CD4-positive, alpha-beta T cell treated with Interleukin-6 for 4 hours (primary cell): ENCODE data around the gene PTPRN2.

Experiments
- DNase-seq: peaks from one replicate; pipeline ENCODE4 v3.0.0-alpha.2; 2020; ENCODE audit warnings: mixed read lengths

The PTPRN2 gene

DNA sequence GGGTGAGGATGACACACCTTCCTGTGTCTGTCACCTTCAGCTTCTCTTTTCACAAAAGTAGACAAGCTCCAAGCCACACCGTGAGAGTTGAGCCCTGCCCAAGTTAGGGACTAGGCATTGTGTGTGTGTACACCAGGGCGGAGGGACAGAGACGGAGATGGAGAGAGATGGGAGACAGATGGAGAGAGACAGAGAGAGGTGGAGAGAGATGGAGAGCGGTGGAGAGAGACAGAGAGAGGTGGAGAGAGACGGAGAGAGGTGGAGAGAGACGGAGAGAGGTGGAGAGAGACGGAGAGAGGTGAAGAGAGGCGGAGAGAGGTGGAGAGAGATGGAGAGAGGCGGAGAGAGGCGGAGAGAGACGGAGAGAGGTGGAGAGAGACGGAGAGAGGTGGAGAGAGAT is 1043.8 kb downstream of the PTPRN2 start:
- no peak for DNase-seq

DNA sequence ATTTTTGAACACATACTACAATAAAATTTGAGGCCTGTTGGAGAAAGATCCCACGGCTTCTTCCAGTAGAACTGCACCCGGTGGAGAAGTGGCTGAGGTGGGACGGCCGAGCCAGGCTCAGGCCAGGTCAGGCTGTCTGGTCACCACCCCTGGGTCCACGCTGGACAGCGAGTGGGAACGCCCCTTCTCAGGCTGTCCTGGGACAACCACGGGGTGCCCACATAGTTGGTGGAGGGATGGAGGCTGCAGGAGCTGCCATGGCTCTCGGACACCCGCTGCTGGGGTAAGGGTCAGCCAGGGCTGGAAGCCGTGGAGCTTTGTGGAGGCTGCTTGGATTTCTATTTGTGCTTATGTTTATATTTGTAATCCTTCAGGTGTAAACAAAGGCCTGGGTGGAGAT is 1044.3 kb downstream of the PTPRN2 start:
- no peak for DNase-seq

DNA sequence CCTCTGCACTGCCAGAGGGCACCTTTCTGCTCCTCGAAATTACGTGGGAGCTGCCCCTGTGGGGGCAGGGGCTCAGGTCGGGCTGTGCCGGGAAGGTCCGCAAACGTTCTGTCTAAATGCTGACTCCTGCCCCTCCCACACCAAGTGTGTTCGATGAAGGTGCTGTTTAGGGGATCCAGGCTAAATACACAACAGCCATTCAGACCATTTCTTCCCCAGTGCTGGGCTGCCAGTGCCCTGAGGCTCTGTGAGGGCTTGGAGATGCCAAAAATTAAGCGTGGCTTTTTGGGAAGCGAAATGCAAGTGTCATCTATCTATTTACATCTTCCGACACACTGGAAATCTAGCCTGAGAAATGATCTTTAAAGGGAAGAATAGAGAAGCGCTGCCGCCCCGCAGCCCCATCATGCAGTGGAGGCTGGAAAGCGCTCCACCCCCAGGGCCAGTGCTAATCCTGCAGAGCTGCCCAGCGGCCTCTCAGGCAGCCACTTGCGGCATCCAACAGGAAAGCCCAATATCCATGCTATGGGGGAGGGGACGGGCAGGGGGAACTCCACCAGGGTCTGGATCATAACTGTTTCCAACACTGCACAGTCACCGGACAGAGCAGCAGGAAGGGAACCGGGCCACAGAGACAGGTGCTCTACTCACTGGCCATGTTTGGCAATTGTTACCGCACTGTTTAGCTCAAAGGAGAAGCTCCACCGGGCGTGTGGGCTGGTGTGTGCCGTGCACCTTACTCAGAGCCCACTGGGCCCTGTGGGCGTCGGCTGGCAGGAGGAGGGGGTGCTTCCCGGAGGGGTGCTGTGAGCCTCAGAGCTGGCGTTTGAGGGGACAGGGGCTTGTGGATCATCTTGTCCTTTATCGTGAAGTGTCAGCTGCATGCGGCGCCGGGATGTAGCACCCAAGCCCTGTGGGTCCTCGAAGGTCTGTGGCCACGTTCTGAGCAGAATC is 1045.3 kb downstream of the PTPRN2 start:
- no peak for DNase-seq

DNA sequence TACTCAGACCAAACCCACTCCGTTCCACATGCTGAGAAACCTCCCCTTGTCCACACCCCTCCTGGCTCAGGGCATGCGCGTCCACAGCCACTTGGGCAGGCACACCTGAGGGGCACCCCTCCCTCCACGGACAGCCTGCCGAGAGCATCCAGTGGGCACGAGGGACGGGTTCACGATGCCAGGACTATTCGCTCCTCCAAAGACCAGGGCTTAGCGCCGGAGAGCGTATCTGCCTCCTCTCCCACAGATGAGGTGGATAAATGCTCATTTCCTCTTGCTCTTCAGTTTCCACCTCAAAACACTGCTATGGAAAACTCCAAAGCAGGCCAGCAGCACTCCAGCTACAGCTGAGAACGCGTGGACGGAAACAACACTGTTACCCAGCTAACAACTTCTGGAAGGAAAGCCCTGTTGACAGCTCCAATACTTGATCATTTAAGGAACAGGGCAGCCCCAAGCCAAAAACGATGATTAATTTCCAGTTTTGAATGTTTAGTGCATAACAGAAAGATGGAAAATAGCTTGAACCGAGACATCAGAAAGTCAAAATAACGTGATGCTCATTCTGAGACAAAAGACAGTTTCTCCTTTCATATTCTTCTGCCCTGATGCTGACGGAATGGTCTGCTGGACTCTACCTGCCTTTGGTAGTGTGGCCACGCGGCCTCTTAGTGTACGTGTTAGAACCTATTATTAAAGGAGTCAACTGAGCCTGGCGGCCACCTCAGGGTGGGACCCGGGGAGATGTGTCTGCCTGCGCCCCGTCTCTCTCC is 1046.1 kb downstream of the PTPRN2 start:
- DNase-seq: no peak

DNA sequence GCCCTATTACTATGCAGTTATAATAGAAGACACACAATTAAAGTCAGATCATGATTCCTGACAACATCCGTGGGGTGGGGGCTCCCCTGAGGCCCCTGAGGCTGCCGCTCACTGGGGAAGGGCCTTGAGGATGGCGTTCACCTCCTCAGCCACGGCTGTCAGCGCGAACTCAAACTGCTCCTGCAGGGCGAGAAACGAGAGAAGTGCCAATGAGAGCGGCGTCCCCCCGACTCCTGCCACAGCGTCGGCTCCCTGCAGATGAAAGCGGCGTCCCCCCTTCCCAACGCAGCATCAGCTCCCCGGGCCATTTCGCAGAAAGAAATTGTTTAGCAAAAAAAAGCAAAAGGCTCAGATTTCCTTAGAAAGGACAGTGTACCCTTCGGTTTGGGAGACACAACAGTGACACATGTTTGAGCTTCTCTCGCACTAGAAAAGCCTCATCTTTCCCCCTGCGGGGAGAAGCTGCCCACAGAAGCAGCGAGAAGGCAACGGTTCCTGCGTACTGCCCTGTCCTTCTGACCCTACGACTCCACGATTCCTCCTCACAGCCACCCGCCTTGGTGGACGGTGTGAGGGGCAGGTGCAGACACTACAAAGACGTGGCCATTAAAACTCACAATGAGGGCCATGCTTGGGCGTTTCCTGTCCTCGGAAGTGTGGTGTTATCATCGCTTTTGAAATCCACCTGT is 1046.9 kb downstream of the PTPRN2 start:
- DNase-seq: no peak

DNA sequence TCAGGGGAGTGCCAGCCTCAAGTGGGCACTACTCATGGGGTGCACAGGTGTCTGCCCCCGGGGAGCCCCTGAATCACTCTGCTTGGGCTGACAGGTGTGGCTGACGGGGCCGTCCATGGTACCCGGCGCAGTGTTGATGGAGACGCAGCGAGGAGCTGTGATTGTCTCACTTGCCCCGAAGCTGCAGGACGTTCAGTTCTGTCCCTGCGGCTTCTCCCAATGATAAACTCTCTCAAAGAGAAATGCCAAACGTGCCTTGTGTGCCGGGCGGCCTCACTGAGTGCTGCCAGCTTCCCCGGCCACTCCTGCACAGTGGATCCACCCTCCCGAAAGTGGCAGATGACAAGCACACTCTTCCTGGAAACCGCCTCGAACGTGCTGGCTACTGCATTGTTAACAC is 1047.6 kb downstream of the PTPRN2 start:
- no peak for DNase-seq

DNA sequence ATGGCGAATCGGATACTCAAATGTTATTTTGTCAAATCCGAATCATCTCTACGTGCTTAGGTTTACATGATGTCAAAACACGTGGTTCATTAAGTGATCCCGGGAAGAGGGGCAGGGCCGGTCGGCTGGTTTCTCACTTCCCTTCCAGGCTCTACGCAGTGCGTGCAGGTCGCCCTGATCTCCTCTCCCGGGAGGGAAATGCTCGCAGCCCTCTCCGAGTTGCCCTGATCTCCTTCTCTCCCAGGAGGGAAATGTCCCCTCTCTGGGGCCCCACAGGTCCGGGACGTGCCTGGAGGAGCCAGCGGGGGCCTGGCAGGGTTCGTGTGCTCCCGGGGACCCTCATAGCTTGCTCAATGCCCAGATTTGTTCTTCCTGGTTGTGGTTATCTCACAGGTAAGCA is 1048.1 kb downstream of the PTPRN2 start:
- DNase-seq: no peak

DNA sequence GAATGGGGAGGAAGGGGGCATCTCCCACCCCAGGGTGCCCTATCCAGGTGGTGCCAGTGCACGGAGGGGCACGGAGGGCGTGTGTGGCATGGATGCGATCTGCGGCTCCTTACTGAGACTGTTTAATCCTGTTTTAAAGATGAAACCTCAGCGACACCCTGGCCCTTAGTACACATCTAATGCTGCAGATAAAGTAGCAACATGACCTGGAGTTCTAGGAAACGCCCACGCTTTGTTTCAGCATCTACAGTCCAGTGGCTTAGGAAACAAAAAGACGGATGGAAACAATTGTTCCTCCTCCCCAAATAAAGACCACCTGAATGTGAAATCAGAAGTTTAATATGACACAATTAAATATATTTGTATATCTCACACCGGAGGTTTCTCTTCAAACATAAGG is 1048.9 kb downstream of the PTPRN2 start:
- no peak for DNase-seq

DNA sequence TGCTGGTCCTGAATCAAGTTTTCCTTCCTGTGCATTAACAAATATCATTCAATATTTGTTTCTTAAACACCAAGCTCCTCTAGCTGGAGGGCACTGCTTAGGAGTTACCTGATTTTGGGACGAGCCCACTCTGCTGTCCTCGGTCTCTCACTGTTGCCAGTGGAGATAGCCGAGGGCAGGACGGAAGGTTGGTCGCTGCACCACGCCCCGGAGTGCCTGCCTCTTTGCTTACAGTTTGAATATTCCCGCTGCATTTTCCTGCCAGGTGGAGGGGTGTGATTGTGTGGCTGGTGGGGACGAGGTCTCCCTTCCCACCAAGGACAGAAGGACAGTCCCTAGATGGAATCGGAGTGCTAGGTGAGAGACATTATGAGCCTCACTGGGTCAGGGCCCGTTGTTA is 1049.3 kb downstream of the PTPRN2 start:
- no peak for DNase-seq

DNA sequence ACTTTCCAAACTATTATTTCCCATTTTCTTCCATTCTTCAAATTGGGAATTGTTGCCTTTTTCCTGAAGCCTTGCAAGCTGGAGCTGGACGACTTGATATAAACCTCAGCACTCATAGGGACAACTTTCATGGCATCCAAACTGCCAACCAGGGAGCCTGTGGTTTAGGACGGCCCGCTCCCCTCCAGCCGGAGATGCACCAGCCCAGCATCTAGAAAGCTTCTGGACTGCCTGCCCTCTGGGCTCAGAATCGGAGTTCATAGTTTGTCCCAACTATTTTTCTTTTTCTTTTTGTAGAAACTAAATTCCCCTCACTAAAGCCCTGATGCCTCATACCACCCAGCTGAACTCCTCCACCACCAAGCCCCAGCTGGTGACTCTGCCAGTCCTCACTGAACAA is 1050.6 kb downstream of the PTPRN2 start:
- no peak for DNase-seq

DNA sequence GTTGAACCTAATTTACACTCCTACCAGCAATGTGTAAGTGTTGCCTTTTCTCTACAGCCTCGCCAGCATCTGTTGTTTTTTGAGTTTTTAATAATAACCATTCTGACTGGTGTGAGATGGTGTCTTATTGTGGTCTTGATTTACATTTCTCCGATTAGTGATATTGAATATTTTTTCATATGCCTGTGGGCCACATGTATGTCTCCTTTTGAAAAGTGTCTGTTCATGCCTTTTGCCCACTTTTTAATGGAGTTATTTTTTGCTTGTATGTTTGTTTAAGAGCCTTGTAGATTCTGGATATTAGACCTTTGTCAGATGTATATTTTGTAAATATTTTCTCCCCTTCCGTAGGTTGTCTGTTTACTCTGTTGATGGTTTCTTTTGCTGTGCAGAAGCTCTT is 1055.6 kb downstream of the PTPRN2 start:
- no peak for DNase-seq

DNA sequence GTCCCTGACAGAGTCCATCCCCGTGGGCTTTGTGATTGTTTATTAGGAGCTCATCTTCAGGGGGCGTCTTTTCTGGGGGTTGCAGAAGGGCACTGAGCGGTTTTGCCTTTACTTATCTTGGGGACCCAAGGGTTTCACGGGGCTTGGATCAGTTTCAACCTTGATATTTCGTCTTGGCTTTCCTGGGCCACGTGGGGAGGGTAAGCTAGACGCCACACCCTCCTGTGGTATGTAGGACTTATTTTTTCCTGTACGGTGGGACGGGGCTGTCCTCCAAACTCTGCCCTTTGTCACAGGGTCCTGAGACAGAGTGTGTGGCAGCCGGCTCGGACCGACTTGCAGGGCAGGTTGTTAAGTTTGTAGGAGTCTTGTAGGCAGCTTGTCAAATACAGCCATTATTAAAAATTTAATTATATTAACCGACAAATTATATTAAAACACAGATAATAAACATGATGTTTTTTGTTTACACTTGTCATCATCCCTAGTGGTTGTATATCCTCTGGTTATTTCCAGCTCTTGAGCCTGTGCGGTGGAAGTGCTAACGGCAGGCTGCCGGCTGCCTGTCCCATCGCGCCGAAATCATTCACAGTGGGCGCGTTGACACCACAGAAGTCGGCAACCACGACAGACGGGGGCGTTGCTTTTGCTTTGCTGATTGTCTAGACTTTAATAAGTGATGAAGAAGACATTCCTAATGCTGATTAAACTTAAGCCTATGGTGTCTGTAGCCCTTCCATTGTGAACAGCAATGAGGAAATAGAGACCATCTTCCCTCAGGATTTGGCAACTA is 1057.7 kb downstream of the PTPRN2 start:
- DNase-seq: no peak

DNA sequence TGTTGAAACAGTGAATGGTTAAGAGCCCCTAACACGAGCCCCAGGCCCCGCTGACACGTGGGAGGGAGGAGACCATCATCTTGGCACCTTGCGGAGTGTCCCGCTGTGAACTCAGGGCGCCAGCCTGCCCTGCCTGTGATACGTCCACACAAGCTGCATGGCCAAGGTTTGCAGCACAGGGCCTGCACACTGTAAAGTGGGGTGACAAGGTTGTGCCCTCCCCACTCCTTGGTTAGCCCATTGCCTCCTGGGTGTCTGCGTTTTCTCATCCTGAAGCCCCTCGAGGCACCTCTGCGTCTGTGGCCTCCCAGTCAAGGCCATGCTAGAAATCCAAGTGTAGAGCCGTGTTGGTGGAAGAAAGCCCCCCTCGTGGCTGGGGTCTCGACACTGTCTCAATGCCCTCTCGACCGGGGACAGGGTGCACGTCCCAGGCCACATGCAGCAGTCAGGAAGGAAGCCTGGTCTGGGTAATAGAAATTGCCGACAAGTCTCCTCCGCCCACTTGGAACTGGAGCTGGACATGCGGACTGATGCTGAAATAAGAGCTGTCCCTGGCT is 1058.8 kb downstream of the PTPRN2 start:
- no peak for DNase-seq

DNA sequence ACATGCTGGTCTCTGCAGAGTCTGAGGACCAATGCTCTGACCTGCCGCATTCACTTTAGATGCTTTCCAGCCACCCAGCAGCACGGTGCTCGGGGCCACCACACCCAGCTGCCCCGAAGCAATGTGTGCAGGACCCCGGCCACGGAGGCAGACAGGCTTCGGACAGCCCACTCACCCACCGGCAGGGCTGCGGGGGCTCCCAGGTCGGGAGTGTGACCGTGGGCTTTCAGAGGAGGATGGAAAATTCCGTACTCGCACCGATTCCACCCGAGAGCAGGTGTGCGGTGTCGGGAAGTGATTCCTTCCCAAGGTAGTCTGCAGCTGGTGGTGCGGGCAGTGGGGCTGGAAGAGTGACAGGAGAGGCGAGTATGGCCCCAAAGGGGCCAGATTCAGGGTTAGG is 1059.9 kb downstream of the PTPRN2 start:
- no peak for DNase-seq

DNA sequence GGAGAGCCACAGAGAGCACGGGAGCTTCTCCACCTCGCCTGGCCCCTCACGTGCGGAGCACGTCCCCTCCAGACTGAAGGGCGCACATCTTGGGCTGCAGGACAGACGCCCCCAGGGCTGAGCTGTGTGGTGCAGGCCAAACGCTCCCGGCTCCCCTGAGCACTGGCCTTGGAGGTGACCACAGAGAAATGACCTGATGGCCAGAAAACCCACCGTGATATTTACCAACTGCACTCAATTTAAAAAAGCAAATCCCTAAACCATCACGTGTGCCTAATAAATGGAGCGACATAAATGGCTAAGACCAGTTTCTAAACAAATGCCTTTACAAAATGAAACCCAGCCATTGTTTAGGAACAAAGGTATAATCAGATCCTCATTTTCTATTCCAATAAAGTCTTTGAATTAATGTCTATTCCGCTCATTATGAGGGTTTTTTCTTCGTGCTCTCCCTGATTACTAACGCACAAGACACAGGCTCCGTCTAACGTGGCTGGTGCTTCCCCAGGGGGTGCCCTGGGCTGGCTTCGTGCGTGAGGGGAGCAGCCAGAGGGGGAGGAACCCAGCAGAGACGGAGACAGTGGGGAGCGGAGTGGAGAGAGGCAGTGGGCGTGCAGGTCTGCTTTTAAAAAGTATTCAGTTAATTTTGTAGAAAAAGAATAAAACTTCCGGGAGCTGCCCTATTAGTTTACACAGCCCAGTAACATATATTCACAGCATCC is 1060.5 kb downstream of the PTPRN2 start:
- no peak for DNase-seq

DNA sequence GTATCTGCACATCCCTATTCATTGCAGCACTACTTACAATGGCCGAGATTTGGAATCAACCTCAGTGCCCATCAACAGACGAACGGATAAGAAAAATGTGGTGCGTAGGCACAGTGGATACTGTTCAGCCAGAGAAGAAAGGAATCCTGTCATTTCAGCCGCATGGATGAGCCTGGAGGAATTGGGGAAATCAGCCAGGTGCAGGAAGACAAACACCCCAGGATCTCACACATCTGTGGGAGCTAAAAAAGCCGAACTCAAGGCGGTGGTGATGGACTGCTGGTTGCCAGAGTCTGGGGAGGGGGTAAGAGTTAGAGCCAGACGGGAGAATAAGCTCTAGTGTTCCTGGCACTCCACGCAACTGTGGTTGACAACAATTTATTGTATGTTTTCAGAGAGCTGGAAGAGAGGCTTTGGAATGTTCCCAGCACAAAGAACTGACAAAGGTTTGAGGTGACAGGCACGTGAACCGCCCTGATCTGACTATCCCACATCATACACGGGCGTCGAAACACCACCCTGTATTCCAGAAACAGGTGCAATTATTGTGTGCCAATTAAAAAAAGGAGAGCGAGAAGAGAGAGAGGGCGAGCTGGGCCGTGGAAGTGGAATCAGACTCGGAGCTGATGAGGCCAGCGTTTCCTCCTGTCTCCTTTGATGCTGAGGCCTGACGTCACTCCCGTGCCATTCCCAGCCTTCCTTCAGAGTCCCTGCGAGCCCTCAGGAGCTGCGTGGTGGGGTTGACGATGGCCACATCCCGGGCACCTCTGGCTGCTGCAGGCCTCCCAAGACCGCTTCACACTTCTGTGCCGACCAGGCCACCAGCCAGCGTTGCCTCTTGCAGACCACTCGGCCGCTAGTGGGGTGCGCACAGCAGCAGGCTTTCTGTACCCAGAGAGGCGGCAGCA is 1061.4 kb downstream of the PTPRN2 start:
- DNase-seq: no peak

DNA sequence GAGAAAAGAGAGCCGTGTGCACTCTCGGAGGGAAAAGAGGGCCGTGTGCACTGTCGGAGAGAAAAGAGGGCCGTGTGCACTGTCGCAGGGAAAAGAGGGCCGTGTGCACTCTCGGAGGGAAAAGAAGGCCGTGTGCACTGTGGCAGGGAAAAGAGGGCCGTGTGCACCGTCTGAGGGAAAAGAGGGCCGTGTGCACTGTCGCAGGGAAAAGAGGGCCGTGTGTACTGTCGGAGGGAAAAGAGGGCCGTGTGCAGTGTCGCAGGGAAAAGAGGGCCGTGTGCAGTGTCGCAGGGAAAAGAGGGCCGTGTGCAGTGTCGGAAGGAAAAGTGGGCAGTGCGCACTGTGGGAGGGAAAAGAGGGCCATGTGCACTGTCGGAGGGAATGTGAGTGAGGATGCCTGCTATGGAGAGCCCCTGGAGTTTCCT is 1062.1 kb downstream of the PTPRN2 start:
- DNase-seq: no peak

DNA sequence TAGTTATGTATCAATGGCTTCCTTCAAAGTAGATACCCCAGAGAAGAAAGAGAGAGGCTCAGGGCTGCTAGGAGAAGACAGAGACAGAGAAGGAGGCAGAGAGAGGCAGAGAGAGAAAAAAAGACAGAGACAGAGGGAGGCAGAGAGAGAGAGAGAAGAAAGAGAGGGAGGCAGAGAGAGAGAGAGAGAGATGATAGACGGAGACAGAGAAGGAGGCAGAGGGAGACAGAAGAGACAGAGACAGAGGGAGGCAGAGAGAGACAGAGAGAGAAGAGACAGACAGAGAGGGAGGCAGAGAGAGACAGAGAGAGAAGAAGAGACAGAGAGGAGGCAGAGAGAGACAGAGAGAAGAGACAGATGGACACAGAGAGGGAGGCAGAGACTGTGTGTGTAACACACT is 1062.9 kb downstream of the PTPRN2 start:
- no peak for DNase-seq

DNA sequence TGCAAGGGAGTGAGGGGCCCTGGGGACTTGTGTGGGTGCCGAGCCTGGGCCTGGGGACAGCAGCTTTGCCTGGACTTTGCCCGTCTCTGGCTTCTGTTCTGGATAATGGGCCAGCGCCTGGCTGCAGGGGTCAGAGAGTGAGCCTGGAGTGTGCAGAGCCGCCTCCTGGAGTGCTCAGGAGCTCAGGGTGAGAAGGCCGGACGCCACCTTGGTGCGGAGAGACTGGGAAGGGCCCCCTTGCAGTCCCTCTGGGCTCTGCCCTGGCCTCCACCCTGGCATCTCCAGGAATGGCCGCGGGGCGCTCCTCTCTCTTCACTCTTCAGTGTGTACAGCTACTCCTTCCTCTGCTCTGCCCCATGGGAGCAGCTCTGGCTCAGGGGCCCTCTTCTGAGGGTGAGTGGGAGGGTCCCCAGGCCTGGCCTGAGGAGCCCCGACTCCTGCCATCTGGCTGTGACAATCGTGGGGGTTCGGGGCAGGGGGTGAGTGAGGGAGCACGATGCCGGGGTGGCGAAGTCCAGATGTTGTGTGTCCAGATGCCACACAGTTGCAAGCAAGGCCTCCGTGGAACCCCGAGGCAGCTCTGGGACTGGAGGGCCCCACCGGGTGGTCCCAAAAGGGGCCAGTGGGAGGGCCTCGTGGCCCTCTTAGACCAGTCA is 1063.7 kb downstream of the PTPRN2 start:
- DNase-seq: no peak

DNA sequence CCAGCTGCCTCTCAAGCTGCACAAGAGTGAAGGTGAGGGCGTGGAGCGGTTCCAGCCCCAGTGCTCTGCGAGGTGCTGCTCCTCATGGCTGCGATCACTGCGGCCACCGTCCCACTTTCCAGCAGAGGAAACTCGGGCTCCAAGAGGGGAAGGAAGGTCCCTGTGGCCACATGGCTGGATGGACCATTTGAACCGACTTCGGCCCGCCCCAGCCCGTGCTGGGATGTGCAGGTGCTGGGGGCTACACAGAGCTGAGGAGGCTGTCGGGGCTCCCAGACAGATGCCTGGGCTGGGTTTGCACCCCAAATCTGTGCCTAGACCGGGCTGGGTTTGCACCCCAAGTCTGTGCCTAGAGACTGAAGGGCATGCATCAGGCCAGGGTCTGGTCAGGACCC is 1064.3 kb downstream of the PTPRN2 start:
- DNase-seq: no peak
